Fibroblast of pulmonary artery (primary cell): ENCODE results near the gene NUDT22.

ENCODE experiments used
- DNase-seq: peaks from one replicate; pipeline ENCODE4 v3.0.0-alpha.2; 2010; ENCODE audit warnings: low read depth
- H3K4me3 ChIP-seq: replicated peaks from 2 replicates; pipeline ENCODE4 v1.5.1; 2011; ENCODE audit warnings: low read depth, mild to moderate bottlenecking, control low read depth, low read length, moderate library complexity
- TF ChIP-seq, protein P1 (sequence below): IDR thresholded peaks from 2 replicates; pipeline ENCODE4 v1.5.1; 2011; ENCODE audit warnings: mild to moderate bottlenecking, control low read depth, low read length, inconsistent platforms; ENCODE audit errors: missing control alignments

The NUDT22 gene

DNA sequence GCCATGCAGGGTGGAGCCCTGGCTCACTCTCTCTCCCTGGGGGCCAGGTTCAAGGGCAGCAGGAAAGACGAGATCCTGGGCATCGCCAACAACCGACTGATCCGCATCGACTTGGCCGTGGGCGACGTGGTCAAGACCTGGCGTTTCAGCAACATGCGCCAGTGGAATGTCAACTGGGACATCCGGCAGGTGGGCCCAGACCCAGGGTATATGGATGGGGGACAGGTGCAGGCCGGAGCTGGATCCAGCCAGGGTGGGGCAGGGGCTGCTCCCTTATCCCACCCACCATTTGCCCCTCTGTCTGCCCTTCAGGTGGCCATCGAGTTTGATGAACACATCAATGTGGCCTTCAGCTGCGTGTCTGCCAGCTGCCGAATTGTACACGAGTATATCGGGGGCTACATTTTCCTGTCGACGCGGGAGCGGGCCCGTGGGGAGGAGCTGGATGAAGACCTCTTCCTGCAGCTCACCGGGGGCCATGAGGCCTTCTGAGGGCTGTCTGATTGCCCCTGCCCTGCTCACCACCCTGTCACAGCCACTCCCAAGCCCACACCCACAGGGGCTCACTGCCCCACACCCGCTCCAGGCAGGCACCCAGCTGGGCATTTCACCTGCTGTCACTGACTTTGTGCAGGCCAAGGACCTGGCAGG lies 2.9 kb upstream of the NUDT22 start:
- TF ChIP-seq, protein P1, sequence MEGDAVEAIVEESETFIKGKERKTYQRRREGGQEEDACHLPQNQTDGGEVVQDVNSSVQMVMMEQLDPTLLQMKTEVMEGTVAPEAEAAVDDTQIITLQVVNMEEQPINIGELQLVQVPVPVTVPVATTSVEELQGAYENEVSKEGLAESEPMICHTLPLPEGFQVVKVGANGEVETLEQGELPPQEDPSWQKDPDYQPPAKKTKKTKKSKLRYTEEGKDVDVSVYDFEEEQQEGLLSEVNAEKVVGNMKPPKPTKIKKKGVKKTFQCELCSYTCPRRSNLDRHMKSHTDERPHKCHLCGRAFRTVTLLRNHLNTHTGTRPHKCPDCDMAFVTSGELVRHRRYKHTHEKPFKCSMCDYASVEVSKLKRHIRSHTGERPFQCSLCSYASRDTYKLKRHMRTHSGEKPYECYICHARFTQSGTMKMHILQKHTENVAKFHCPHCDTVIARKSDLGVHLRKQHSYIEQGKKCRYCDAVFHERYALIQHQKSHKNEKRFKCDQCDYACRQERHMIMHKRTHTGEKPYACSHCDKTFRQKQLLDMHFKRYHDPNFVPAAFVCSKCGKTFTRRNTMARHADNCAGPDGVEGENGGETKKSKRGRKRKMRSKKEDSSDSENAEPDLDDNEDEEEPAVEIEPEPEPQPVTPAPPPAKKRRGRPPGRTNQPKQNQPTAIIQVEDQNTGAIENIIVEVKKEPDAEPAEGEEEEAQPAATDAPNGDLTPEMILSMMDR, result no peak
- H3K4me3 ChIP-seq, result no peak overlapping the region

DNA sequence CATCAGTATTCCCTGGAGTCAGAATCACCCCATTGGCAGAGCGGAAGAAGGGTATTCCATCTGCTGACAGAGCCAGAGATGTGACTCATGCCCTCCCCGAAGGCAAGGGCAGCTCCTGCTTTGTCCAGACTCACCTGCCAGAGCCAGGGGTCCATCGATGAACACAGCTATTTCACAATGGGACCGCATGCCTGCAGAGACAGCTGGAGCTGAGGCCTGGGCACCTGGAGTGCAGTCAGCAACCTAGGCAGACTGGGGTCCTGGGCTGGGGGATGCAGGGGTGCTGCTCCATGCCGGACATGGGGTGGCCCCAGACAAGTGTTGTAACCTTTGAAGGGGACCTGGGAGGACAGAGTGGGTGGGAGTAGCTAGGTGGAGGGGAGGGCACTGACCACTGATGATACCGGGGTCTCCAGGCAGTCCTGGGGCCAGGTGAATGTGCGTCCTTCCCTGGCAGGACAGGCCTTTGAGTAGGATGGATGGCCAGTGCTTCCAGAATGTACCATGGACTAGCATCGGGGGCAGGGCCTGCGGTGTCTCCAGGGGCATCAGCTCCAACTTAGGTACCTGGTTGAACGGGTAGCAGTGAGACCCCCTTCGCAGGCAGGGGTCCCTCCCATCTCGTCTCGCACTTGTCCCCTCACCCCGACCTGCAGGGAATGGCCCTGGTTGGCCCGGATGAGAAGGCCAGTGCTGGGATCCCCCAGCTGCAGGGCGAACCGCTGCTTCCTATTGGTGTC lies 1.8 kb upstream of the NUDT22 start:
- no peak for DNase-seq
- TF ChIP-seq, protein P1, result no peak
- H3K4me3 ChIP-seq, result no peak overlapping the region

More for the DNA sequence above, 2.9 kb upstream of the NUDT22 start:
- no peak for DNase-seq

DNA sequence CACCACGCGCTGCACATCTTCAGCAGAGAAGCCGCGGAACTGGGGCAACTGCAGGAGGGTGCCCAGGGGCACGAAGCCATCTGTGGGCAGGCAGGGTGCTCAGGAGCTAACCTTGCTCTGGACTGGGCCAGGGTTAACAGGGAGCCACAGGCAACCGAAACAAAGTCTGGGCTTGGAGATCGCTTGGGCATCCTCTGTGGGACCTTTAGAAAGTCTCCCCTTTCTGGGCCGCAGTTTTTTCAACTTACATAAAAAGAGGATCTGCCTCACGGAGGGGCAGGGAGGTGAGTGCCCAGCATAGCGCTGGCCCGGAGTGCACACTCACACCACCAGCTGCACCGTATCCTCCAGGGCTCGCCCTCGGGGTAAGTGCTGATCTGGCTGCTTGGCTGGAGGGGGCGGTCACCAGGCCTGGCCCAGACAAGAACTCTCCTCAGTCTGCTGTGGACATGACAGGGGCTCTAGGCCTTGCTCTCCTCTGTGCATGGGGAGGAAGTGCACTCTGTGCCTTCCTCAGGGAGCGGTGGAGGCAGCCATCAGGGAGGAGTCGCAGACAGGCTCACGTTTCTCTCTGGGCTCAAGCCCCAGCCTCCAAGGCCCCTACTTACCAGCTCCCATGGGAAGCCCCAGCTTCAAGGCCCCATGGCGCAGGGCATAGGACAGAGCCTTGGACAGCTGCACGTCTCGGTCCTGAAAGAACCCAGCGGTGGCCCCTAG lies 1.0 kb upstream of the NUDT22 start:
- DNase-seq, result no peak
- H3K4me3 ChIP-seq, result peak overlapping the region; percentile 79
- TF ChIP-seq, protein P1, result no peak

GRCh38 chr11:64226507-64227051 lies 505 bp downstream of the NUDT22 start:
- TF ChIP-seq, protein P1, result no peak
- H3K4me3 ChIP-seq, result peak overlapping the region; percentile 79
- DNase-seq, result no peak

GRCh38 chr11:64227405-64227956 lies 1.4 kb downstream of the NUDT22 start:
- DNase-seq, result no peak
- peak overlapping the region; percentile 79 for H3K4me3 ChIP-seq
- TF ChIP-seq, protein P1, result no peak

DNA sequence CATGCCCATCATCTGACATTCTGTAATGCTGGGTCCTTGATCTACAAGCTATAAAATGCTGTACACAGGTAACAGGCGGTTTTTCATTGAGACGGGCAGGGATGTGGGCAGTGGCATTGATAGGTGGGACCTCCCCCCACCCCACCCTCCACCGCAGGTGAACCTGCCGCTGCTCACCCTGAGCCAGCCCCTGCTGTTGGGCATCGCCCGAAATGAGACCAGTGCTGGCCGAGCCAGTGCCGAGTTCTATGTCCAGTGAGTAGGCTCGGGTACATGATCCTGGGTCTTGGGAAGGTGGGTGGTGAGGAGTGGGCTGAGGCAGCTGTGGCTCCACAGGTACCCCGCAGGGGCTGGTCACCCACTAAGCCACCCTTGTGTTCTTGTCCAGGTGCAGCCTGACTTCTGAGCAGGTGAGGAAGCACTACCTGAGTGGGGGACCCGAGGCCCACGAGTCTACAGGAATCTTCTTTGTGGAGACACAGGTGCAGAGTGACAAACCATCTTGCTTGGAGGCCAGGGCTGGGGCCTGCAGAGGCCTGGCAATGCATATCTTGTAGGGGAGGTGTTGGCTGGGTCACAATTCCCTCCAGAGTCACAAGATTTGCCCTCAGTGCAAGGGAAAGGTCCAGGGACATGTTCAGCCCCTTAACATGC lies 3.1 kb downstream of the NUDT22 start:
- no peak for DNase-seq
- TF ChIP-seq, protein P1, result no peak
- no peak overlapping the region for H3K4me3 ChIP-seq
